HepG2 (cell line): ENCODE measurements around the gene KCTD14. TPM values are rescaled to one million over a fixed set of nuclear protein-coding genes. Genes with fewer than 3 reads are reported as not detected.

ENCODE experiments used
- AGO1 ChIP-seq: fragments of 200-400 bp; formaldehyde crosslinking; IDR thresholded peaks from 2 replicates; pipeline ENCODE4 v1.6.1; 2017; ENCODE audit warnings: mild to moderate bottlenecking, low read depth, low read length, moderate library complexity; ENCODE audit not compliant: poor library complexity, severe bottlenecking
- EEA1 ChIP-seq: sonication (generic); formaldehyde crosslinking; IDR thresholded peaks from 2 replicates; pipeline ENCODE4 v1.5.1; 2020; ENCODE audit warnings: mild to moderate bottlenecking, missing genetic modification reagents, borderline replicate concordance
- KDM4B ChIP-seq: sonication (generic); formaldehyde crosslinking; IDR thresholded peaks from 2 replicates; pipeline ENCODE4 v1.4.0; 2020; ENCODE audit warnings: missing genetic modification reagents
- RBM39 ChIP-seq: fragments of 200-400 bp; formaldehyde crosslinking; IDR thresholded peaks from one replicate; pipeline ENCODE4 v1.6.1; 2018; ENCODE audit warnings: antibody characterized with exemption, mild to moderate bottlenecking, low read depth, low read length; ENCODE audit not compliant: poor library complexity, severe bottlenecking
- RFXAP ChIP-seq: sonication (generic); formaldehyde crosslinking; IDR thresholded peaks from 2 replicates; pipeline ENCODE4 v1.4.0; 2020; ENCODE audit warnings: missing genetic modification reagents, borderline replicate concordance
- RNF219 ChIP-seq: sonication (generic); formaldehyde crosslinking; IDR thresholded peaks from 2 replicates; pipeline ENCODE4 v1.5.0; 2020; ENCODE audit warnings: mild to moderate bottlenecking, missing genetic modification reagents
- TP53 ChIP-seq: sonication (generic); formaldehyde crosslinking; conservative IDR thresholded peaks from 2 replicates; pipeline ENCODE4 v1.4.0; 2020; ENCODE audit warnings: missing genetic modification reagents
- ZHX2 ChIP-seq, 2 experiments: sonication (generic) in 1 of 2; formaldehyde crosslinking in 1 of 2; IDR thresholded peaks; 2 replicates each; pipeline versions ENCODE4 v1.6.1 to v1.9.0; 2014 to 2022; ENCODE audit warnings: antibody characterized with exemption in 1 of 2, borderline replicate concordance in 1 of 2, inconsistent platforms in 1 of 2, low read depth in 1 of 2, missing genetic modification reagents in 1 of 2
- ZKSCAN1 ChIP-seq: fragments of 150-350 bp; IDR thresholded peaks from 2 replicates; pipeline ENCODE4 v1.6.1; 2014; ENCODE audit warnings: low read length
- ZNF205 ChIP-seq: IDR thresholded peaks from 2 replicates; pipeline ENCODE4 v1.6.1; 2018; ENCODE audit warnings: missing biosample characterization, missing genetic modification reagents
- ZNF512 ChIP-seq: sonication (generic); formaldehyde crosslinking; IDR thresholded peaks from 2 replicates; pipeline ENCODE4 v1.4.0; 2020; ENCODE audit warnings: mild to moderate bottlenecking, missing genetic modification reagents
- ZNF567 ChIP-seq: sonication (generic); formaldehyde crosslinking; IDR thresholded peaks from 2 replicates; pipeline ENCODE4 v1.8.1; 2023; ENCODE audit warnings: mild to moderate bottlenecking, missing genetic modification reagents, borderline replicate concordance
- polyA plus RNA-seq, 8 experiments: library from polyadenylated mRNA; depleted of rRNA in 3 of 8; stranded (reverse) in 7 of 8; unstranded in 1 of 8; fragments of >200 nt; fragmentation: Illumina TruSeq in 4 of 8; extraction: Trizol in 4 of 8; gene quantifications; 2 replicates each; pipeline versions ENCODE4 v1.2.1 to v1.2.3, GENCODE V29; 2011 to 2016; ENCODE audit warnings: low read depth in 4 of 8, missing spikeins in 1 of 8, mixed read lengths in 1 of 8; ENCODE audit not compliant: insufficient read depth in 1 of 8
- total RNA-seq, 5 experiments: library from RNA; depleted of rRNA; stranded (reverse); fragments of >200 nt; fragmentation: Illumina TruSeq; extraction: Trizol; gene quantifications; 2 replicates each; pipeline ENCODE4 v1.2.3, GENCODE V29; 2016; ENCODE audit warnings: low read depth in 1 of 5
- TF ChIP-seq, protein P1 (sequence below): sonication (generic); formaldehyde crosslinking; IDR thresholded peaks from 2 replicates; pipeline ENCODE4 v1.4.0; 2020; ENCODE audit warnings: low read depth, missing genetic modification reagents

KCTD14 gene
- total and polyA plus RNA-seq, 2 of the 13 experiments (the other 11 are each of a cell fraction or from before 2014, with no cell fraction given): 10.3 to 15.6 TPM

DNA sequence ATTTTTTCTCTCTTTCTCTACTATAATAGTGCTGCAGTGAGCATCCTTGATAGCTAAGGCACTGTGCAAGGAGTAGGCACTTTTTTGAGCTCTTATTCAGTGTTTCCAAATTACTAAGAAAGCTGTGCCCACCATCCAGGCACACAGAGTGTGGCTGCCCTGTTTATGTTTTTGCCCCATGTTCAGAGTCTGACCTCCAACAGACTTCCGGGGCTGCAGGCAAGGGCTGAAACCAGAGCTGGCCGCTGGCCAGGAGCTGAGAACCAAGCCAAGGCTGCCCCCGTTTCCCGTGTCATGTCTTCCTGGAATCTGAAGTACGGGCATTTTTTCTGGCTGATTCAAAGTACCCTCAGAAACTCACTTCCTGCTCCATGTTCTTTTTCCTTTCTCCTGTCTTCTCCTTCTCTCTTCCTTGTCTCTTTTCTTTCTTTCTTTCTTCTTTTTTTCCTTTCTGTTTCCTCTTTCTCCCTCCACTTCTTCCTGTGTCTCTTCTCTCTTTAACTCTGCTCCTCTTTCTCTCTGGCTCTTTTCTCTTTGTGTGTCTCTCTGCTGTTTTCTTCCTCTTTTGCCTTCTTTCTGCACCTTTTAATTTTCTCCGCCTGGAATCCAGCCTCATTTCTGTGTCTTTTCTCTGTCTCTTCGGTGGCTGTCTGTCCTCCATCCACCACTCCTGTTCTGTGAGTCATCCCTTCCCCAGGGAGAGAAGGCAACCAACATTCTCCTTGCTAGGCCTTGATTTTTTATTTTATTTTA lies 17.0 kb upstream of the KCTD14 start (continued):
- TF ChIP-seq ZHX2 (IDR thresholded peaks at IDR 0.05; ENCODE audit: low read depth) (no peak), ZHX2 (CRISPR knock-in tag; IDR thresholded peaks at IDR 0.05; ENCODE audit: borderline replicate concordance) (no peak), KDM4B (CRISPR knock-in tag) (no peak), EEA1 (CRISPR knock-in tag) (no peak), AGO1 (no peak), ZNF512 (CRISPR knock-in tag) (peak; percentile 98), TP53 (no peak), RNF219 (CRISPR knock-in tag) (0 out of 2 replicates have a peak, but pooled peaks have one; percentile 34), RBM39 (no peak), RFXAP (CRISPR knock-in tag) (no peak), ZNF567 (no peak), ZNF205 (CRISPR knock-in tag) (peak; percentile 39; the same call in 1 of the 2 replicates), ZKSCAN1 (no peak)
- TF ChIP-seq, protein P1, sequence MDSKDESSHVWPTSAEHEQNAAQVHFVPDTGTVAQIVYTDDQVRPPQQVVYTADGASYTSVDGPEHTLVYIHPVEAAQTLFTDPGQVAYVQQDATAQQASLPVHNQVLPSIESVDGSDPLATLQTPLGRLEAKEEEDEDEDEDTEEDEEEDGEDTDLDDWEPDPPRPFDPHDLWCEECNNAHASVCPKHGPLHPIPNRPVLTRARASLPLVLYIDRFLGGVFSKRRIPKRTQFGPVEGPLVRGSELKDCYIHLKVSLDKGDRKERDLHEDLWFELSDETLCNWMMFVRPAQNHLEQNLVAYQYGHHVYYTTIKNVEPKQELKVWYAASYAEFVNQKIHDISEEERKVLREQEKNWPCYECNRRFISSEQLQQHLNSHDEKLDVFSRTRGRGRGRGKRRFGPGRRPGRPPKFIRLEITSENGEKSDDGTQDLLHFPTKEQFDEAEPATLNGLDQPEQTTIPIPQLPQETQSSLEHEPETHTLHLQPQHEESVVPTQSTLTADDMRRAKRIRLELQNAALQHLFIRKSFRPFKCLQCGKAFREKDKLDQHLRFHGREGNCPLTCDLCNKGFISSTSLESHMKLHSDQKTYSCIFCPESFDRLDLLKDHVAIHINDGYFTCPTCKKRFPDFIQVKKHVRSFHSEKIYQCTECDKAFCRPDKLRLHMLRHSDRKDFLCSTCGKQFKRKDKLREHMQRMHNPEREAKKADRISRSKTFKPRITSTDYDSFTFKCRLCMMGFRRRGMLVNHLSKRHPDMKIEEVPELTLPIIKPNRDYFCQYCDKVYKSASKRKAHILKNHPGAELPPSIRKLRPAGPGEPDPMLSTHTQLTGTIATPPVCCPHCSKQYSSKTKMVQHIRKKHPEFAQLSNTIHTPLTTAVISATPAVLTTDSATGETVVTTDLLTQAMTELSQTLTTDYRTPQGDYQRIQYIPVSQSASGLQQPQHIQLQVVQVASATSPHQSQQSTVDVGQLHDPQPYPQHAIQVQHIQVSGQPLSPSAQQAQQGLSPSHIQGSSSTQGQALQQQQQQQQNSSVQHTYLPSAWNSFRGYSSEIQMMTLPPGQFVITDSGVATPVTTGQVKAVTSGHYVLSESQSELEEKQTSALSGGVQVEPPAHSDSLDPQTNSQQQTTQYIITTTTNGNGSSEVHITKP (CRISPR knock-in tag): 0 out of 2 replicates have a peak, but pooled peaks have one; percentile 20
